ENCODE results near the gene GRIK3.

DNA sequence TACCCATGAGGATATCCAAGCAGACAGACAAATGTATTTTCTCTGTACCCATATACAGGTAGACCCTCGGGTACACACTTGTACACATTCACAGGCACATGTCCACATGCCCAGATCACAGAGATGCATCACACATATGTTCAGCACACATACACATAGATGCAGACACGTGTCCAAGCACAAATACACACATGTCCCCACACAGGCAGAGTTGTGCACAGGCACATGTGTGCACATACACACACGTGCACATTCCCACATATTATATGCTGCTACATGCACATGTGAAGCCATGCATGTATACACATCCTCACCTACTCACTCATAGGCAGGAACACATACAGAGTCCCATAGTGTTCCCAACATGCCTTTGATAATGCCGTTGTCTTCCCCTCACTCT, 219.5 kb downstream of the GRIK3 start:
- TF ChIP-seq ZNF292 (tag by site-specific recombination; IDR thresholded peaks at IDR 0.05; ENCODE audit: borderline replicate concordance, low read depth) (no peak), CTCF (tag by site-specific recombination; IDR thresholded peaks at IDR 0.05) (no peak), ZNF660 (tag by site-specific recombination; IDR thresholded peaks at IDR 0.05) (no peak), ZNF48 (tag by site-specific recombination; IDR thresholded peaks at IDR 0.05) (no peak), GLIS1 (tag by site-specific recombination; IDR thresholded peaks at IDR 0.05) (no peak)
- TF ChIP-seq, protein P1, sequence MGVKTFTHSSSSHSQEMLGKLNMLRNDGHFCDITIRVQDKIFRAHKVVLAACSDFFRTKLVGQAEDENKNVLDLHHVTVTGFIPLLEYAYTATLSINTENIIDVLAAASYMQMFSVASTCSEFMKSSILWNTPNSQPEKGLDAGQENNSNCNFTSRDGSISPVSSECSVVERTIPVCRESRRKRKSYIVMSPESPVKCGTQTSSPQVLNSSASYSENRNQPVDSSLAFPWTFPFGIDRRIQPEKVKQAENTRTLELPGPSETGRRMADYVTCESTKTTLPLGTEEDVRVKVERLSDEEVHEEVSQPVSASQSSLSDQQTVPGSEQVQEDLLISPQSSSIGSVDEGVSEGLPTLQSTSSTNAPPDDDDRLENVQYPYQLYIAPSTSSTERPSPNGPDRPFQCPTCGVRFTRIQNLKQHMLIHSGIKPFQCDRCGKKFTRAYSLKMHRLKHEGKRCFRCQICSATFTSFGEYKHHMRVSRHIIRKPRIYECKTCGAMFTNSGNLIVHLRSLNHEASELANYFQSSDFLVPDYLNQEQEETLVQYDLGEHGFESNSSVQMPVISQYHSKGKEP (tag by site-specific recombination; IDR thresholded peaks at IDR 0.05) = no peak
